Measurements from ENCODE around the gene ZNF366. TPM values are rescaled to one million over a fixed set of nuclear protein-coding genes. Genes with fewer than 3 reads are reported as not detected.

Gene ZNF366
- total and polyA plus RNA-seq, 2 donors from 2014 or later = 0.22 to 8.1 TPM

DNA sequence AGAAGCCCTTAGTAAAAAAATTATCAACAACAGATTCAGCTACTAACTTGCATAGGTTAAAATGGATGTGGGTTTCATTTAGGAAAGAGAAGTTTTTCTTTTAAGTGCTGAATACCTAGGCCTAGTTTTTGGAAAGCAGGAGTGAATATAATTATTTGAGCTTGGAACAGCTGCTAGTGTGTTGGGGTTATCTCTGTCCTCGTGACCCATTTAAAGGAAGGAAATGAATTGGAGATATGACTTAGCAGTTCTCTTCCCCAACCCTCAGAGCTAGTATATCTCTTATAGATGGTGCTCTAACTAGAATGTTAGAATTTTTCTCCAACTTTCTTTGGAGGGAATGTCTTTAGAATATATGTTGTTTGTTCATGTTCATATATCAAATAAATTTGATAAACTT, 38.6 kb downstream of the ZNF366 start:
- no peaks in the 10 kb centered on the region for H3K4me1 ChIP-seq (ENCODE audit: control insufficient read depth in 2 of 3, insufficient read depth in 2 of 3, low read depth in 1 of 3, low read length in 3 of 3)
- FAIRE-seq (no peak), DNase-seq (no peak)
- intact Hi-C loops (cut with DNase I) = no loop called here
- H3K27me3 ChIP-seq (ENCODE audit: control insufficient read depth, insufficient read depth, low read length) = no peaks in the 10 kb centered on the region
- H3K4me3 ChIP-seq (ENCODE audit: low read length in 3 of 3) = no peak overlapping the region
- no peak overlapping the region for H3K27ac ChIP-seq (ENCODE audit: low read depth in 2 of 2, low read length in 2 of 2)
- no peaks in the 10 kb centered on the region for H3K9me3 ChIP-seq (ENCODE audit: control insufficient read depth in 2 of 3, insufficient read depth in 1 of 3, low read length in 3 of 3)
- H3K9ac ChIP-seq (ENCODE audit: low read length in 3 of 3) = no peak overlapping the region
- H3K36me3 ChIP-seq (ENCODE audit: control insufficient read depth in 2 of 3, insufficient read depth in 3 of 3, low read length in 3 of 3) = no peaks in the 10 kb centered on the region
- TF ChIP-seq, protein P1, sequence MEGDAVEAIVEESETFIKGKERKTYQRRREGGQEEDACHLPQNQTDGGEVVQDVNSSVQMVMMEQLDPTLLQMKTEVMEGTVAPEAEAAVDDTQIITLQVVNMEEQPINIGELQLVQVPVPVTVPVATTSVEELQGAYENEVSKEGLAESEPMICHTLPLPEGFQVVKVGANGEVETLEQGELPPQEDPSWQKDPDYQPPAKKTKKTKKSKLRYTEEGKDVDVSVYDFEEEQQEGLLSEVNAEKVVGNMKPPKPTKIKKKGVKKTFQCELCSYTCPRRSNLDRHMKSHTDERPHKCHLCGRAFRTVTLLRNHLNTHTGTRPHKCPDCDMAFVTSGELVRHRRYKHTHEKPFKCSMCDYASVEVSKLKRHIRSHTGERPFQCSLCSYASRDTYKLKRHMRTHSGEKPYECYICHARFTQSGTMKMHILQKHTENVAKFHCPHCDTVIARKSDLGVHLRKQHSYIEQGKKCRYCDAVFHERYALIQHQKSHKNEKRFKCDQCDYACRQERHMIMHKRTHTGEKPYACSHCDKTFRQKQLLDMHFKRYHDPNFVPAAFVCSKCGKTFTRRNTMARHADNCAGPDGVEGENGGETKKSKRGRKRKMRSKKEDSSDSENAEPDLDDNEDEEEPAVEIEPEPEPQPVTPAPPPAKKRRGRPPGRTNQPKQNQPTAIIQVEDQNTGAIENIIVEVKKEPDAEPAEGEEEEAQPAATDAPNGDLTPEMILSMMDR (IDR thresholded peaks at IDR 0.05; ENCODE audit: borderline replicate concordance, extremely low read depth, insufficient read depth) = no peak

DNA sequence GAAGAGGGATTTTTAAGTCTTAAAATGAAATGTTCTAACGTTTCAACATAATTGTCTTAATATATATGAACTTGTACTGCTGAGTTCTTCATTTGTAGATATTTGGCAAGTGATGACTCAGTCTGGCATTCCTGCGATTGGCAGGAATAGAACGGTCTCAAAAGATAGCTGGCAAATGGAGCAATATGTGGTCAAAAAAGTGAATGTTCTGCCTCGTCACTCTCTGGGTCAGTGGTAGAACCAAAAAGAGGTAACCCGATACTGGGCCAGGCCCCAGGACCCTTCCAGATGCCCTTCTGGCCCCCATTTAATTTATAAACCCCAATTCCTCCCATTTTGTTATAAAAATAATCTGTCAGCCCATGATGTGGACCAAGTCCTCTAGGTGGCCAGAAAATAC, 39.2 kb downstream of the ZNF366 start:
- Histone ChIP-seq H3K4me3 (ENCODE audit: low read length in 3 of 3) (no peak overlapping the region), H3K36me3 (ENCODE audit: control insufficient read depth in 2 of 3, insufficient read depth in 3 of 3, low read length in 3 of 3) (no peaks in the 10 kb centered on the region), H3K27ac (ENCODE audit: low read depth in 2 of 2, low read length in 2 of 2) (no peak overlapping the region), H3K4me1 (ENCODE audit: control insufficient read depth in 2 of 3, insufficient read depth in 2 of 3, low read depth in 1 of 3, low read length in 3 of 3) (no peaks in the 10 kb centered on the region), H3K27me3 (ENCODE audit: control insufficient read depth, insufficient read depth, low read length) (no peaks in the 10 kb centered on the region), H3K9me3 (ENCODE audit: control insufficient read depth in 2 of 3, insufficient read depth in 1 of 3, low read length in 3 of 3) (no peaks in the 10 kb centered on the region), H3K9ac (ENCODE audit: low read length in 3 of 3) (no peak overlapping the region)
- DNase-seq = no peak
- TF ChIP-seq, protein P1 (IDR thresholded peaks at IDR 0.05; ENCODE audit: borderline replicate concordance, extremely low read depth, insufficient read depth) = no peak
- intact Hi-C loops (cut with DNase I) = no loop called here
- FAIRE-seq = no peak

GRCh38 chr5:72467461-72467860, 39.7 kb downstream of the ZNF366 start:
- TF ChIP-seq, protein P1 (IDR thresholded peaks at IDR 0.05; ENCODE audit: borderline replicate concordance, extremely low read depth, insufficient read depth) = no peak
- Histone ChIP-seq H3K36me3 (ENCODE audit: control insufficient read depth in 2 of 3, insufficient read depth in 3 of 3, low read length in 3 of 3) (no peaks in the 10 kb centered on the region), H3K9me3 (ENCODE audit: control insufficient read depth in 2 of 3, insufficient read depth in 1 of 3, low read length in 3 of 3) (no peaks in the 10 kb centered on the region), H3K4me1 (ENCODE audit: control insufficient read depth in 2 of 3, insufficient read depth in 2 of 3, low read depth in 1 of 3, low read length in 3 of 3) (no peaks in the 10 kb centered on the region), H3K27me3 (ENCODE audit: control insufficient read depth, insufficient read depth, low read length) (no peaks in the 10 kb centered on the region), H3K4me3 (ENCODE audit: low read length in 3 of 3) (no peak overlapping the region), H3K9ac (ENCODE audit: low read length in 3 of 3) (no peak overlapping the region), H3K27ac (ENCODE audit: low read depth in 2 of 2, low read length in 2 of 2) (no peak overlapping the region)
- FAIRE-seq (no peak), DNase-seq (no peak)
- intact Hi-C loops (cut with DNase I) = no loop called here

All from kidney (tissue), 14 donors.